Activated naive CD4-positive, alpha-beta T cell treated with anti-CD3 and anti-CD28 coated beads, Interleukin-2, amount 10 ng/mL, durations not matched to agents 7 days and 5 days (primary cell): Measurements from ENCODE around the gene CCDC196.

Experiments
- CTCF ChIA-PET: fragments of 350-600 bp; sonication (Branson Sonifier 250); formaldehyde crosslinking; loops from one replicate; lab custom pipeline; 2021; ENCODE audit warnings: antibody characterized with exemption; lab: Charles Lee
- DNase-seq: peaks from one replicate; pipeline ENCODE4 v3.0.0-alpha.2; 2020
- H3K27ac Mint-ChIP-seq: one replicate; pipeline ENCODE4 v1.8.0; 2021; ENCODE audit warnings: mild to moderate bottlenecking, moderate library complexity, mixed read lengths
- H3K27me3 Mint-ChIP-seq: one replicate; pipeline ENCODE4 v1.8.0; 2021; ENCODE audit warnings: mild to moderate bottlenecking, mixed read lengths
- H3K36me3 Mint-ChIP-seq: one replicate; pipeline ENCODE4 v1.8.0; 2021; ENCODE audit warnings: mixed read lengths
- H3K4me1 Mint-ChIP-seq: one replicate; pipeline ENCODE4 v1.8.0; 2021; ENCODE audit warnings: mixed read lengths
- H3K4me3 Mint-ChIP-seq: one replicate; pipeline ENCODE4 v1.8.0; 2021; ENCODE audit warnings: mild to moderate bottlenecking, moderate library complexity, mixed read lengths
- H3K9me3 Mint-ChIP-seq: one replicate; pipeline ENCODE4 v1.8.0; 2021; ENCODE audit warnings: mixed read lengths

Gene CCDC196

GRCh38 chr14:66485910-66486421 is at the start of gene CCDC196:
TSS of gene CCDC196 (plus strand) at chr14:66486371. CDS start at chr14:66486503, 132 bp downstream.
- CTCF ChIA-PET = no interaction called here

DNA sequence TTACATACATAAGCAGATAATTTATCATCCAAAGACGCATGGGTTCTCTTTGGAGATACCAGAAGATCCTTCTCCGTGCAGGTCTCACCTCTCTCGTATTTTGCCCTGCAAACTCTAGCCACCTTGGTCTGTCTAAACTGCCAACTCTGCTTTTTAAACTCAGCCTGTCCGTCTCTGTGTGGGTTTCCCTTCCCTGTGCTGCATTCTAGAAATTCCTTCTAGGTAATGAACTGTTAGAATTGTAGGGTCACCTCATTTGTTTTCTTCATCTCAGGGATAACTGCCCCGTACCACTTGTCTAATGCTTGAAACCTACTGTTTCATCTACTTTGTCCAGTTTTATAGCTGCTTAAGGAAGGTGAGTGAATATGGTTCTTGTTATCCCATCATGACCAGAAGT is 45.4 kb upstream of the CCDC196 start:
- Mint-ChIP-seq H3K27me3 (no peaks in the 10 kb centered on the region), H3K36me3 (peaks cover 1% of the 10 kb centered on the region), H3K4me3 (no peak overlapping the region), H3K27ac (no peak overlapping the region), H3K9me3 (peaks cover 10% of the 10 kb centered on the region), H3K4me1 (no peaks in the 10 kb centered on the region)
- no peak for DNase-seq
- CTCF ChIA-PET = no interaction called here

More at GRCh38 chr14:66485910-66486421, at the start of gene CCDC196:
- no peak for DNase-seq
- H3K27me3 Mint-ChIP-seq = no peaks in the 10 kb centered on the region
- H3K36me3 Mint-ChIP-seq = no peaks in the 10 kb centered on the region
- no peaks in the 10 kb centered on the region for H3K4me1 Mint-ChIP-seq
- H3K9me3 Mint-ChIP-seq = no peaks in the 10 kb centered on the region
- H3K4me3 Mint-ChIP-seq = no peak within 1 kb of the TSS
- H3K27ac Mint-ChIP-seq = no peak within 1 kb of the TSS

- no peaks in the 10 kb centered on the region for H3K27me3 Mint-ChIP-seq
- no peak overlapping the region for H3K27ac Mint-ChIP-seq
- no peak for DNase-seq
- no peaks in the 10 kb centered on the region for H3K4me1 Mint-ChIP-seq
- H3K4me3 Mint-ChIP-seq = no peak overlapping the region
- CTCF ChIA-PET = no interaction called here
- H3K36me3 Mint-ChIP-seq = peaks cover 1% of the 10 kb centered on the region
- peaks cover 10% of the 10 kb centered on the region for H3K9me3 Mint-ChIP-seq
Observed at GRCh38 chr14:66442953-66443571, 43.1 kb upstream of the CCDC196 start.

DNA sequence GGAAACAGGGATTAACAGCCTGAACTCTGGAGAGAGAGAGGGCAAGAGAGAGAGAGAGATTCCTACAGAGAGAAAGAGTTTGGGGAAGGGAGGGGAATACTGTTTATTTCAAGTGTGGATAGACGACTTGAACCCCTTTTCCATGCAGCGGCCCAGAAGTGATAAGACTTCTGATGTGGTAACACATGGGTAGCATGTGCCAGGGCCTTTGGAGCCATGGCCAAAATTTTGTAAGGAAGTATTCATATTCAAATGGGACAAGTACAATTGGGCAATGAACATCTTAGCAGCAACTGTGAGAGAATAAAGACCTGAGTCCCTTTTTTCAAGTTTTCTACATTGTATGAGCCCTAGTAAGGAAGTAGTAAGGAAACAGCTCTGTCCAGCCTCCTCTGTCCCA is 42.4 kb upstream of the CCDC196 start:
- H3K4me3 Mint-ChIP-seq = no peak overlapping the region
- no peak for DNase-seq
- H3K36me3 Mint-ChIP-seq = no peaks in the 10 kb centered on the region
- H3K27ac Mint-ChIP-seq = no peak overlapping the region
- no peaks in the 10 kb centered on the region for H3K27me3 Mint-ChIP-seq
- H3K9me3 Mint-ChIP-seq = peaks cover 7% of the 10 kb centered on the region
- no peaks in the 10 kb centered on the region for H3K4me1 Mint-ChIP-seq
- CTCF ChIA-PET = no interaction called here

- H3K36me3 Mint-ChIP-seq = no peaks in the 10 kb centered on the region
- no peak overlapping the region for H3K4me3 Mint-ChIP-seq
- no peaks in the 10 kb centered on the region for H3K27me3 Mint-ChIP-seq
- H3K27ac Mint-ChIP-seq = no peak overlapping the region
- no peak for DNase-seq
- no peaks in the 10 kb centered on the region for H3K4me1 Mint-ChIP-seq
- CTCF ChIA-PET = no interaction called here
- H3K9me3 Mint-ChIP-seq = peaks cover 6% of the 10 kb centered on the region
Observed at GRCh38 chr14:66444271-66444927, 41.8 kb upstream of the CCDC196 start.

DNA sequence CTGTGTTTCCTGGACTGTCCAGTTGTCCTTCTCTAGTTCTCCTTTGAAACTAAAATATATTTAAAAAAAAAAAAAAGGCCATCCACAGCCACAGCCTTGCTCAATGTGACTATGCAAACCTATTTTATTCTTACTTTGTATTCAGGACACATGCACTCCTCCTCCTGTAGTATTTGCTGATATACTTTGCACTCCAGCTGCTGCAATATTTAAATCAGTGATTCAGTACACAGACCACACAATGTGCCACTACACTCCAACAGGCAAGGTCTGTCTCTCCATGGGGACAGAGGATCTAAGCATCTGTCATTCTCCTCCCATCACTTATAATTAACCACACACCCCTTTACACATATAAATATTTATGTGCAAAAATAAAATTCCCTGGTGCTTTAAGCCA is 40.2 kb upstream of the CCDC196 start:
- Mint-ChIP-seq H3K4me3 (no peak overlapping the region), H3K36me3 (no peaks in the 10 kb centered on the region), H3K27ac (no peak overlapping the region), H3K27me3 (no peaks in the 10 kb centered on the region), H3K9me3 (no peaks in the 10 kb centered on the region), H3K4me1 (no peaks in the 10 kb centered on the region)
- no peak for DNase-seq
- CTCF ChIA-PET = no interaction called here

DNA sequence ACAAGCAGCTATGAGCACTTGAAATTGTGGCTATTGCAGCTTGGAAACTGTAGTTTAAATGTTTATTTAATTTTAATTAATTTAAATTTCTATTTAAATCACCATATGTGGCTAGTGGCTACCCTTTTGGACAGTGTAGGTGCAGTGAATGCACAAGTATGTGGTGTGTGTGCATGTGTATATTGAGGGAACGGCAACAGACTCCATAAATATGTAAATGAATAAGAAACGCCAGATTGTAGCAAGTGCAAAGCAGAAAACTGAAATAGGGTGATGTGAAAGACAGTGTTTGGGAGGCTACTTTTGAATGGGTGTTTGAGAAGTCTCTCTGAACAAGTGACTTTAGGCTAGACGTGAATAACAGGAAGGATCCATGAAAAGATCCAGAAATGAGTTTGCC is 32.7 kb upstream of the CCDC196 start:
- Mint-ChIP-seq H3K4me3 (no peak overlapping the region), H3K36me3 (no peaks in the 10 kb centered on the region), H3K27ac (no peak overlapping the region), H3K9me3 (no peaks in the 10 kb centered on the region), H3K27me3 (no peaks in the 10 kb centered on the region), H3K4me1 (no peaks in the 10 kb centered on the region)
- DNase-seq = no peak
- CTCF ChIA-PET = no interaction called here

DNA sequence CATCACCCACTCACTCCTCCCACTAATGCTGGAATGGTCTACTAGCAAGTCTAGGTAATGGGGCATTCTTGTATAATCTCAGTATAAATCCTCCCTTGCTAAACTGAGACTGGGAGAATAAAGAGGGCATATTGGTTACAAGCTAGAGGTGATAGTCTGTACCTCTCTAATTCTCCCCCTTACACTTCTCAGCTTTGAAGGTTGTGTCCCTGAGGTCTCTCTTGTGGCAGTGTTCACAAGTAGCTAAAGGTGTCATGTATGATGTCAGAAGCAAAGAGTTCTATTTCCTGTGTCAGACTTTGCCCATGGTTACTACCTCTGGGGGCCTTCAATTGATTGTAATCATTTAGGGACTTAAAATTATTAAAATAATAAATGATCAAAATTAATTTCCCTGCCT is 26.6 kb upstream of the CCDC196 start:
- CTCF ChIA-PET = no interaction called here

GRCh38 chr14:66464261-66464660 is 21.9 kb upstream of the CCDC196 start:
- H3K36me3 Mint-ChIP-seq = no peaks in the 10 kb centered on the region
- CTCF ChIA-PET = interaction anchor here (0.7 kb wide), 1 partner anchor 105 kb away, joined by 3 read pairs; no protein-coding TSS in a partner anchor
- H3K4me1 Mint-ChIP-seq = no peaks in the 10 kb centered on the region
- H3K9me3 Mint-ChIP-seq = peaks cover 5% of the 10 kb centered on the region
- H3K4me3 Mint-ChIP-seq = no peak overlapping the region
- DNase-seq = no peak
- no peak overlapping the region for H3K27ac Mint-ChIP-seq
- no peaks in the 10 kb centered on the region for H3K27me3 Mint-ChIP-seq

More for the DNA sequence above, 26.6 kb upstream of the CCDC196 start:
- H3K27ac Mint-ChIP-seq = no peak overlapping the region
- H3K9me3 Mint-ChIP-seq = no peaks in the 10 kb centered on the region
- H3K27me3 Mint-ChIP-seq = no peaks in the 10 kb centered on the region
- H3K4me1 Mint-ChIP-seq = no peaks in the 10 kb centered on the region
- no peaks in the 10 kb centered on the region for H3K36me3 Mint-ChIP-seq
- no peak overlapping the region for H3K4me3 Mint-ChIP-seq
- no peak for DNase-seq

- H3K4me1 Mint-ChIP-seq = no peaks in the 10 kb centered on the region
- peaks cover 17% of the 10 kb centered on the region for H3K9me3 Mint-ChIP-seq
- no peak overlapping the region for H3K27ac Mint-ChIP-seq
- CTCF ChIA-PET = no interaction called here
- no peaks in the 10 kb centered on the region for H3K36me3 Mint-ChIP-seq
- no peak overlapping the region for H3K4me3 Mint-ChIP-seq
- DNase-seq = no peak
- H3K27me3 Mint-ChIP-seq = no peaks in the 10 kb centered on the region
Observed at GRCh38 chr14:66468778-66469367, 17.3 kb upstream of the CCDC196 start.

- H3K4me3 Mint-ChIP-seq = no peak overlapping the region
- peaks cover 18% of the 10 kb centered on the region for H3K9me3 Mint-ChIP-seq
- H3K27ac Mint-ChIP-seq = no peak overlapping the region
- CTCF ChIA-PET = no interaction called here
- H3K36me3 Mint-ChIP-seq = no peaks in the 10 kb centered on the region
- no peak for DNase-seq
- no peaks in the 10 kb centered on the region for H3K27me3 Mint-ChIP-seq
- H3K4me1 Mint-ChIP-seq = no peaks in the 10 kb centered on the region
Observed at GRCh38 chr14:66471584-66471983, 14.6 kb upstream of the CCDC196 start.

GRCh38 chr14:66472251-66472650 is 13.9 kb upstream of the CCDC196 start:
- no peak overlapping the region for H3K27ac Mint-ChIP-seq
- CTCF ChIA-PET = no interaction called here

GRCh38 chr14:66473223-66473622 is 12.9 kb upstream of the CCDC196 start:
- H3K9me3 Mint-ChIP-seq = peaks cover 18% of the 10 kb centered on the region
- H3K27ac Mint-ChIP-seq = no peak overlapping the region
- H3K4me3 Mint-ChIP-seq = no peak overlapping the region
- no peaks in the 10 kb centered on the region for H3K36me3 Mint-ChIP-seq
- no peaks in the 10 kb centered on the region for H3K27me3 Mint-ChIP-seq
- DNase-seq = no peak
- no peaks in the 10 kb centered on the region for H3K4me1 Mint-ChIP-seq
- CTCF ChIA-PET = no interaction called here

More at GRCh38 chr14:66472251-66472650, 13.9 kb upstream of the CCDC196 start:
- H3K4me1 Mint-ChIP-seq = no peaks in the 10 kb centered on the region
- no peaks in the 10 kb centered on the region for H3K36me3 Mint-ChIP-seq
- H3K4me3 Mint-ChIP-seq = no peak overlapping the region
- H3K27me3 Mint-ChIP-seq = no peaks in the 10 kb centered on the region
- H3K9me3 Mint-ChIP-seq = peaks cover 18% of the 10 kb centered on the region
- DNase-seq = no peak

DNA sequence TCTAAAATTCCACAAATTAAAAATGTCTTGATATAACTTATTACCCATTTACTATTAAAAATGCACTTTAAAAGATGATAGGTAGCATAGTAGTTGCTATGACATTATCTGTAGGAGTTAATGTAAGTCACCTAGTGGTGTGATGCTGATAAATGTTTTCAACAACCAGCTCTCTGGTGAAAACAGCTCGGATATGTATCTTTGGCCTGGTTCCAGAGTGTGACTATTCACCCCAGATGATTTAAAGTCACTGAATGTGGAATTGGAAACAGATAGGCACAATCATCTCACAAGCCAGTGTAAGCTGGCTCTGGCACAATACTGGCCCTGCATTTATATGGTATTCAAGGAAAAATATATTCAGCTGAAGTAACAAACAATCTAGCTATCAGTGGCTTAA is 9.2 kb upstream of the CCDC196 start:
- CTCF ChIA-PET = no interaction called here
- H3K27me3 Mint-ChIP-seq = no peaks in the 10 kb centered on the region
- H3K4me3 Mint-ChIP-seq = no peak overlapping the region
- peaks cover 2% of the 10 kb centered on the region for H3K9me3 Mint-ChIP-seq
- H3K4me1 Mint-ChIP-seq = no peaks in the 10 kb centered on the region
- H3K36me3 Mint-ChIP-seq = no peaks in the 10 kb centered on the region
- H3K27ac Mint-ChIP-seq = no peak overlapping the region
- DNase-seq = no peak

GRCh38 chr14:66477567-66477966 is 8.6 kb upstream of the CCDC196 start:
- CTCF ChIA-PET = no interaction called here
- no peak overlapping the region for H3K4me3 Mint-ChIP-seq

More at GRCh38 chr14:66477567-66477966, 8.6 kb upstream of the CCDC196 start:
- no peak for DNase-seq
- no peaks in the 10 kb centered on the region for H3K36me3 Mint-ChIP-seq
- peaks cover 2% of the 10 kb centered on the region for H3K9me3 Mint-ChIP-seq
- no peaks in the 10 kb centered on the region for H3K27me3 Mint-ChIP-seq
- H3K4me1 Mint-ChIP-seq = no peaks in the 10 kb centered on the region
- no peak overlapping the region for H3K27ac Mint-ChIP-seq
